ENCODE measurements around the gene AAK1.

AAK1 gene

DNA sequence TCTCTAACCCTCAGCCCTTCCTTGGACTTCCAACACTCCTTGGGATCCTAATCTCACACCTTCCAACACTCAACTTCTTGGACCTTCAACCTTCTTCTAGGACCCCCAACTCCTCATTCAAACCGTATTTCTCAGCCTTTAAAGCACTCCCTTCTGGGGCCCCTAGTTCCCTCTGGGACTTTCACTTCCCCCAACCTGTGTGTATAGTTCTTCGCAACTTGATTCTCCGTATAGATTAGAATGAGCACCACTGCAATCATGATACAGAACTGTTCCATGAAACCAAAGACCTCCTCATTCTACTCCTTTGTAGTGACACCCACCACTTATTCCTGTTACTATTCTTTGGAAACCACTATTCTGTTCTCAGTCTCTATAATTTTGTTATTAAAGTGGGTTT, 144.3 kb downstream of the AAK1 start:
- in situ Hi-C loops (cut with MboI; ENCODE audit: low sequenced_read_pairs), result no loop called here

DNA sequence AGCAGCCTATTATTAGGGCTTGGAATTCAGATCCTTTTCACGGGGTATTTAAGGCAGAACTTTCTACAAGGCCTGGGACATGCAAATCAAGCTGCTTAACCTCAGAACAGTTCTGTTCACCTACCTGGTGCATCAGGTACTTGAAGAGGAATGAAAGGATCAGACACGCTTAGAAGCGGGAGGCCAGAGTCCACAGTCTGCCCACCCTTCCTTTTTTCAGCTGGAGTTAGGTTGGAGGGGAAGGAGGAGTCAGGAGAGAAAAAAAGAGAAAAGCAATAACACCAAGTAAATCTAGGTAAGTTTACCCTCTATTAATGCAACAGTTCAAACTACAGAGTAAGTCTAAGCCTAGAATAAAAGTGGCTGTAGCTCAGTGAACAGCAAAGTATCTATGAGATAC, 147.7 kb downstream of the AAK1 start:
- in situ Hi-C loops (cut with MboI; ENCODE audit: low sequenced_read_pairs), result no loop called here

DNA sequence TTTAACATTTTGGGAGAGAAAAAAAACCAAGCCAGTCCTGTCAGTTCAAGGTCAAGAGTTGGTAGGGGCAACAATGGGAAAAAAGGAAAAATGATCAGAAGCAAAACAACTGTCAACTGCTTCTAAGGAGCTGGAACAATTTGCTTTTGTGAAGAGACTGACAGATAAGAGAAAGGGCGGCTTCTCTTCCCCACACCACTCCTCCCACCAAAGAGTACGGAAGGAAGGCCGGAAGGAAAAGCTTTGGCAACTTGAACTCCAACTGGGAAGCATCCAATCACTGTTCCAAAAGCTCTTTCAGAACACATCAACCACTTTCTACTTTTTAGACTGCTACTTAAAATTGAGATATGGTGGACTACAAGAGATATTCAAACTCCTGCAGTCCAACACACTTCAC, 148.5 kb downstream of the AAK1 start:
- in situ Hi-C loops (cut with MboI; ENCODE audit: low sequenced_read_pairs), result no loop called here

DNA sequence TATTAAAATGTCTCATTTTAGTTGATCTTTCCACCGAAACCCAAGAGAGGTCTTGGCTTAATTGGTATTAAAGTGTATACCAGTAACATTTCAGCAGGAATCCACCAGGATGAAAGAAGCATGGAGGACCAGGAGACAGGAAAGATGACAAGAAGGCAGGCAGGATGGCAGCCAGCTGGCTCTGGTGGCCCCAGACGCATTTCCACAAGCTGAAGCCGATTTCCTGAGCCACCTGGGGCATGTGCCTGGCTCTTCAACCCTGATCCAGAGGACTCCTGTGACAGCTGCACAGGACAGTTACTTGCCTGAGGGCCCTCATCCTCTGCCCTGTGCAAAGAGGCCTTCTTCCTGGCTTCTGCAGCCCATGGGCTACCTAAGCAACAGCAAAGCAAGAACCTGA, 149.4 kb downstream of the AAK1 start:
- in situ Hi-C loops (cut with MboI; ENCODE audit: low sequenced_read_pairs), result no loop called here

DNA sequence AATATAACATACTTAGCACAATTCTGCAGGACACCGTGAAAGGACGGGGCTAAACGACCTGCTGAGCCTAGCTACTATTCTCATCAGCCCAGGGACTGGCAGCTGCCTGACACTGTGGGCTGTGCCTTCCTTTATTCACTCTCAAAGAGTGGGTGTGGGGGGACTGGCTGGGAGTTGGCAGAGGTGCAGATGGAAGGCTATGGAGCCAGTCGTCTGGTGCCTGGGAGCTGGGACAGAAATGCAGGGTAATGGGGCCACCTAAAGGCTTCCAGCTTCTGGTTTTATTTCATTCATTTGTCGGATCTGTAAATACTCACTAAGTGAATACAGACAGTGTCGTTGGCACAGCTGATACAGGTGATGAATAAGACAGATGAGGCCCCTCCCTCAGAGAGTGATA, 150.3 kb downstream of the AAK1 start:
- in situ Hi-C loops (cut with MboI; ENCODE audit: low sequenced_read_pairs), result no loop called here

DNA sequence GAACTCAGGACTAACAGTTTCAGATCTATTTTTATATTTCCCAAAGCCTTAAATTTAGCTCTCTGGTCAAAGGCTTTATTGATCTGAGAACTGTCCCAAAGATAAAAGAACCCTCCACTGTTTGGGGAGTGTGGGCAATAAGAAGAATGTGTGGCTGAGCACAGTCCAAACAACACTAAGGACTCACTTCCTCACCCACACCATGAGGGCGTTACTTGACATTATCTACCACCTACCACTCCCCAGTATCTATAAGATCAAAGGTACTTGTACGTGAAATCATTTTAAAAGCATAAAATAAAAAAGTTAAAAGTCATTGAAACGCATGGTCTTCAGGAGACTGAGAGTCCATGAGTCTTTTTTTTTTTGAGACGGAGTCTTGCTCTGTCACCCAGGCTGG, 151.7 kb downstream of the AAK1 start:
- in situ Hi-C loops (cut with MboI; ENCODE audit: low sequenced_read_pairs), result no loop called here

DNA sequence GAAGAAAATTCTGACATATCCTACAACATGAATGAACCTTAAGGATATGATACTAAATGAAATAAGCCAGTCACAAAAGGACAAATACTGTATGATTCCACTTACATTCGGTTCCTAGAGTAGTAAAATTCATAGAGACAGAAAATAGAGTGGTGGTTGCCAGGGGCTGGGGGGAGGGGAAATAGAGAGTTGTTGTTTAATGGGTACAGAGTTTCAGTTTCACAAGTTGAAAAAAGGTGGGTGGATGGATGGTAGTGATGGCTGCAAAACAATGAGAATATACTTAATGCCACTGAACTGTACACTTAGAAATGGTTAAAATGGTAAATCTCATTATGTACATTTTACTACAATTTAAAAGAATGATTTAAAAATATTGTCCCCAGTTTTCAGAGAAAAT, 153.1 kb downstream of the AAK1 start:
- in situ Hi-C loops (cut with MboI; ENCODE audit: low sequenced_read_pairs), result no loop called here

DNA sequence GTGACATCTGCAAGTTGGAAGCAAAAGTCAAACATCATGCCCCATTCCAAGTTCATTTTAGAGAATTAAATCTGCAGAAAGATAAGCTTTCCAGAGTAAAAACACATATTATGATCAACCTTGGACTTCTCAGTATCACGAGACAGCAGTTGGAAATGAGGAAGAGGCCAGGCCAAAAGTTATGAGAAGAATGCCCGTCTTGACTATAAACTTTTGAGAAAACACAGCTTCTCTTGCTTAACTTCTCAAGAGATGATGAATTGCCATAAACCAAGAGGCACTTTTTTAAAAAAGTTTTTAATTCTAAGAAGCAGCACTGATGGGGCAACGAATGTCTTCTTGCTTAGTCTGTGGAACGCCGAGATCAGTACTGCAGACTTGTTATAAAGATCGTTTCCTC, 153.7 kb downstream of the AAK1 start:
- in situ Hi-C loops (cut with MboI; ENCODE audit: low sequenced_read_pairs), result no loop called here

DNA sequence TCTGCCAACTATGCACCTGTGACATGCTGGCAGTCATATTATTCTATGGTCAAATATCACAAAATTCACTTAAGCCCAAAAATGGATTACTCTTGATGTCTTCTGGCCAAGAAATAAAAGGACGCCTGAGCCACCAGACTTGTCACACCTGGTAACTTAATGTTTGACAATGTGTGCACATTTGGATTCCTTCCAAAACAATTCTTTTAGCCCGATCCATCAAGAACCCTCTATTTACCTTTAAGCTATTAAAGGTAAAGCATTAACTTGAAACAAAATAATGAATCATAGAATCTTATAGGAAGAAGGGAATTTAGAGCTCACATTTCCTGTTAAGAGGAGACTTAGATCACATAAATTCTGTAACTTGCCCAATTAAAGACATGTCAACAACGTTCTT, 159.8 kb downstream of the AAK1 start:
- in situ Hi-C loops (cut with MboI; ENCODE audit: low sequenced_read_pairs), result no loop called here

DNA sequence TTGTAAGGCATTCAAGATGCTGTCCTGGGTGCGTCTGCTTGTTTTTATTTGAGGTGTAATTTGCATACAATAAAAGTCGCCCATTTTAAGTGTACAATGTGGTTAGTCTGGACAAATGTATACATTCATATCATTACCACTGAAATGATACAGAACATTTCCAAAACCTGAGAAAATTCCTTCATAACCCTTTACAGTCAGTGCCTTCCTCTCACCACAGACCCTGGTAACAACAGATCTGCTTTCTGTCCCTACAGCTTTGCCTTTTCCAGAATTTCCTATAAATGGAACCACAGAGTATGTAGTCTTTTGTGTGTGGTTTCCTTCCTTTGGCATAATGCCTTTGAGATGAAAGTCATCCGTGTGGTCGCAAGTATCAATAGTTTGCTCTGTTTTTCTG, 160.5 kb downstream of the AAK1 start:
- in situ Hi-C loops (cut with MboI; ENCODE audit: low sequenced_read_pairs), result no loop called here

DNA sequence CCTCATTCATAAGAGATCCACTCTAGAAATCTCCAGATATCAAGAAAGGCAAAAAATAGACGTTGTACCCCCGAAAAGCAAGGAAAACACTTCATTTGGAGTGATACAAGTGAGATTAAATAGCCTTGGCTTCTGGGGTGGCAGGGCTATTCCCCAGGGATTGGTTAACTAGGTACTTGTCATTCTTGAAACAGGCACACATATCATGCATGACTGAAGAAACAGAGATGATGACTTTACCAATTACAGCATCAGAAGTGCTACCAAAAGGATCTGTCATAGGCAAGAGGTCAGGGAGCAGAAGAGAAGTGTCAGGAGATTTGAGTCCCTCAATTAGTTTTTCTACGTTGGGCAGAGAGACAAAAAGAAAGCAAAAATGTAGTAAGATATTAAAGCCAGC, 161.1 kb downstream of the AAK1 start:
- in situ Hi-C loops (cut with MboI; ENCODE audit: low sequenced_read_pairs), result no loop called here

DNA sequence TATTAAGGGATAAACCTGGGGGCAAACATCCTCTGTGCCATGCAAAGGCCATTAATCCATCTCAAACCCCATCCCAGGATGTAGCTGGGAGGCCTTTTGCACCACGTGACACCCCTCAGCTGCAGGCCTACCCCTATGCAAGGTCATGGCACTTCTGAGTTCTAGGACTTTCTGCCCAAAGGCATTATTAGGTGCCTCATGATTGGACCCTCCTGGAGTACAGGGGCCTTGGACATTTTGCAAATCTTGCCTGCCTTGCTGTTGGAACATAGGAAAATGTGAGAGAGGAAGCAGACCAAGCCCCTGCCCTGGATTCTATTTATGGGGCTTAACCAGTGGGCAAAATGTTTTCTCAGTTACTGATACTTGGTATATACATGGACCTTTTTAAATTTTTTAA, 162.1 kb downstream of the AAK1 start:
- in situ Hi-C loops (cut with MboI; ENCODE audit: low sequenced_read_pairs), result no loop called here

DNA sequence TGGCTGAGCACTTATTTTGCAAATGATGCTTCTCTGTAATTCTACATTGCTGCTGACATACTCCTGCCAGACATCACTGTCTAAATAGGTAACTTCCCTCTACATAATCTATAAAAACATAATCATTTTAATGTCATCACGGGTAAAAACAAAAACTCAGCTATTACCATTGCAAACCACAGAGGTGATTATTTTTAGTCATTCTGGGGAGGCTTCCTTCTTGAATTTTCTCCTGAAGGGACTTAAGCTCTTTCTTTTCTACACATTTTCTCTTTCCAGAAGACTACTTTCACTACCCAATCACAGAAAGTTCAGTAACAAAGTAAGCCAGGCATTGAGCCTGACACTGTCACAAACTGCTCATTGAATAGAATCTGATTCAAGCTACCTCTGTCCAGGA, 165.9 kb downstream of the AAK1 start:
- in situ Hi-C loops (cut with MboI; ENCODE audit: low sequenced_read_pairs), result no loop called here

DNA sequence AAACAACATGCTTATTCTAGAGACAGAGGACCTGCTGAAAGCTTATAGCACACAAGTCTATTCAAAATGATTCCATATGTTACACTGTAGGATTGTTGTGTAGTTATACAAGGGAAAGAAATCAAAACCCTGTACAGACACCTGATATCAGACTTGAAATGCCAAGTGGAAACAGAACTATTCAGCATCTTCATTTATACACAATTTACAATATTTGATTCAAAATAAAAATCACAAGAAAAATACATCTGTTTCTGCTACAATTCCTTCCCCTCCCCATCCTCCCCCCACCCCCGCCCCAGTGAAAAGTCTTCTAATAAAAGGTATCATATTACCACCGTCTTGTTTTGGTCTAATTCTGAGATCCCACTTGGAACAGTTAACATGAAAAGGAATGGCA, 168.9 kb downstream of the AAK1 start:
- in situ Hi-C loops (cut with MboI; ENCODE audit: low sequenced_read_pairs), result no loop called here

DNA sequence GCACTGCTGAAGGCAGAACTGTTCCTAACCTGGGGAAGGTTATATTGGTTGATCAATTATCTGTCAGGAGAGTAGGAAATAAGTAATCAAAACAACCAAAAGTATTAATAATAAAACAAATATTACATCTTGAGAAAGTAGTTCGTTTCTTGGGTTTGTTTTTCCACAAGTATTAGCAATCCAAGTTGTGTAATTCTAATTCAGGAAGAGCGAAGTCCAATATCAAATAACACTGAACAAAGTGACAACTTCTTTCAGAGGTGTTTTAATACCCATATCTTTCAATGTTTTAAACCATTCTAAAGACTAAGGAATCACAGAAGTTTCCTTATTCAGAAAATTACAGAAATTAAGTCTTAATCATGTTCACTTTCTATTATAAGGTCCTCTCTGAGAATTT, 171.7 kb downstream of the AAK1 start:
- in situ Hi-C loops (cut with MboI; ENCODE audit: low sequenced_read_pairs), result no loop called here

DNA sequence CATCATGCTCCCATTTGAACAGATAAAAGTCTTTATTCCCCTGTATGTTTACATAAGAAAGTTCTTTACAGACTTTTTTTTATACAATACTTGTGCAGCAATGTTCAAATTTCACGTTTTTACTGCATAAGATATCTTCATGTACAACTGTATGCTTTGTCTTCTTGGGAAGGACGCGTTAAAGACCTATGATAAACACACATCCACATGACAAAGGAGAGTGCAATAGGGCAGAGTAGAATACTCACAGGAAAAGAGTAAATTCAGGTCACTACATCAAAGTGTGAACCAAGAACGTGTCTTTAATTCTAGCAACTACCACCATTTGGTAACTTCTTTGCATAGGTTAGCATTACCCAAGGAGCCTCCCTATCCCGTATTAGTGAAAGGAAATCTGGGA, 172.6 kb downstream of the AAK1 start:
- in situ Hi-C loops (cut with MboI; ENCODE audit: low sequenced_read_pairs), result no loop called here

DNA sequence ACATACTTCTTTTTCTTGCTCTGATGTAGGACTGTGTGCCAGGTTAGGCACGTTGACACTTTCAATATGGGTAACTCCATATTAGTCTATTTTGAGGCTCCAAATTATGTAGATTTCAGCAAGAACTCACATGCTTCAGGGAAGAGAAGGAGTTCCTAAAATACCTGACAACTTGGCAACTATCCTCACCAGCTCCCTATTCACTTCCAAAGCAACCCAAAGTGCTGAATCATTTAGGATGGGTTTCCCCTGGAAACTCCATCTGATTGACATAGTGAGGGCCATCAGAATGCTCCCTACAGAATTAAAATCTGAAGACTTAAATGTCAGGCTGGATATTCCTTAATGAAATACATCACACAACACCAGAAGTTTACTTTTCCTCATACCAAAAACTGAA, 173.8 kb downstream of the AAK1 start:
- in situ Hi-C loops (cut with MboI; ENCODE audit: low sequenced_read_pairs), result no loop called here

DNA sequence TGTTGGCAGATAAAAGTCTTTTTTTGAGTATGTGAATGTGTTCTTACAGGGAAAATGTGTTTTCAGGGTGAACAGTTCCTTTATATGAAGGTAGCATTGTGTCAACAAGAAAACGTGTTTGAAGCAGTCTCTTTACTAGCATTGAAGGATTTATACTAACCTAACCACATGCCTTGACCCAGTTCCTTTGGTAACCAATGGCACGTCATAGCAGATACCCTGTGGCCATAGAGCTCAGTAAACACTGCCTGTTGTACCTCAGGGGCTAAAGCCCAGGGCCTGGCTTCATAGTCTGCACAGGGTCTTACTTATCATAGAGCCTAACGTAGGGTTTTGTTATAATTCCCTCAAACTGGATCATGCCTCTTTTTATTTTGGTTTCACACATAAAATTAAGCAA, 174.2 kb downstream of the AAK1 start:
- in situ Hi-C loops (cut with MboI; ENCODE audit: low sequenced_read_pairs), result no loop called here

DNA sequence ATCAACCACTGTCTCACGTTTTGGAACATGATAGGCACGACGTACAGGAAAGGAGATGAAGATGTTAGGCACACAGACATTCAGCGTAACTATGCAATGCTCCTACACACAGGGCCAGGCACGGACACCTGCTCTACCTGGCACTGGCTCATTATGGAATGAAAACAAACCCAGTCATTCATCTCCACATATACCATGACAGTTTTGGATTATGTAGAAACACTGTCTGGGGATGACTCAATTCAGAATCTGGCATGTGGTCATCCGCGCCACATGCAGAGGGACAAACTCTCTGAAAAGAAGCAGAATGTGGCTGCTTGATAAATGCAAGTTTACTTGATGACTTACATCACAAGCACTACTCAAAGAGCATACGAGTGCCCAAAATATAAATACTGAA, 176.8 kb downstream of the AAK1 start:
- in situ Hi-C loops (cut with MboI; ENCODE audit: low sequenced_read_pairs), result no loop called here

DNA sequence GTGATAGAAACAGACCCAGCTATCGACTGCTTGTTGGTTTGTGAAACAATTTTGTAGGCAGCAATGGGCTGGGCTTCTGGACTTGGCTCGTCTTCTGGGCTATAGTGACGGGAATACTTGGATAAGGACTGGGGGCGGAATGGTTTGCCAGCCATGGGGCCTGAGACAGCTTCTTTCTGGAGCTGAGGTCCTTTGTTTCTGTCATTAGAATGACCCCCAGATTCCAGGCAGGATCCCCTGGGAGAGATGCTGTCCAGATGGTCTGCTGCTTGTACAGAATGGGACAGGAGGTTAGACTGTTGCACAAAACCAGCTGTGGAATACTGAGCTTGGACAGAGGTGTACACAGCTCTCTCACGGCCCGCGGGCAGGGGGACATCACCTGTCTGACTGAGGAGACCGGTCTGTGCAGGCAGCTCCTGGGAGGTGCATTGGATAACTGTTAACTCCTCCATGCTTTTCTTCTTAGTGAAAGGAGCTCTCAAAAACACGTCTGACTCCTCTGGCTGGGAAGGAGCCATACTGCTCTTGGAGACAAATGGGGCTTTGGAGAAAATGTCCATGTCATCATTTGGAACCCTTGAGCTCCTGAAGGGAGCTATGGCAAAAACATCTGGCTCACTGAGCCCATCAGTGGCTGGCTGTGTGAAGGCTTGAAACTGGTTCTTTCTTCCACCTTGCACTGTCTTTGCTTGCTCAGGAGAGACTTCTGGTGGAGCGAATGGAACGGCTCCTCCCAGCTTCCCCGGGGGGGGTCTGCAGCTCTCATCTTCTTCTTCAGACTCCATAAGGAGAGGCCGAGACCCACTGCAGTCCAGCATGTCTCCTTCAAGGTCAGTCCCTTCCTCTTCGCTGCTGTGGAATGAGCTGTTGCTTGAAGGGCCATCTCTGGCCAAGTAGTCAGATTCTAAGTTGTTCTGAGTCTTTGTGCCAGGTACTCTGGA, 177.8 kb downstream of the AAK1 start:
- in situ Hi-C loops (cut with MboI; ENCODE audit: low sequenced_read_pairs), result no loop called here

DNA sequence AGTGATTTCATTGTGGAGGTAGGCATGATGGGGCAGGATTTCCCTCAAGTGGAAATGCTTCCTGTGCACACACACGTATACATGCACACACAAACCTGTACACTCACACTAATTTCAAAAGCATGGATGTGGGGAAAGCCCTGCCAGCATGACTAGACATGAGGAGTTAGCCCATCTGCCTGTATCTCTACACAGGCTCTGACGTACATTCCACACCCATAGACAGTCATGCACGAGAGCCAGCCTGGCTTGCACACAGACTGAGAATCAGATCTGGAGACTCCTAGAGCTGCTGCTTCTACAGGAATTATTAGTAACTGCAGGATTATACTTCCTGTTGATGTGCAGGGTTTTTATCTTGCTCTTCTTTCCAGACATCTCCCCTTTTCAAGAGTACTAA, 179.0 kb downstream of the AAK1 start:
- in situ Hi-C loops (cut with MboI; ENCODE audit: low sequenced_read_pairs), result no loop called here

DNA sequence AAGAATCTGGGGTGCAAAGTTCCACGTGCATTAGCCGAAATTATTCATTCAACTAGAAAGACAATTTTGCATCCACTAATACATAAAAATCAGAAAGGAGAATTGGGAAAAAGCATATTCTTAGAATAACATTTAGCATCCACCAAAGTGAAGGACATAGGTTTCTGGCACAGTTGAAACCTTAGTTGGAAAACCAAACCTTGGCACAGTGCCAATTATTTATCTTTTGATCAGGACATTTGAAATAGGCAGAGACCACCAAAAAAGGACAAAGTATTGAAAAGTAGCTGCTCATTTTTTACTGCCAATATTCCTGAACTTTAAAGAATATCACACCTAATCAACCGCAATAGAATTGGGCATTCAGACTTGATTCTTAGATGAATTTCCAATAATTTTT, 180.8 kb downstream of the AAK1 start:
- in situ Hi-C loops (cut with MboI; ENCODE audit: low sequenced_read_pairs), result no loop called here

DNA sequence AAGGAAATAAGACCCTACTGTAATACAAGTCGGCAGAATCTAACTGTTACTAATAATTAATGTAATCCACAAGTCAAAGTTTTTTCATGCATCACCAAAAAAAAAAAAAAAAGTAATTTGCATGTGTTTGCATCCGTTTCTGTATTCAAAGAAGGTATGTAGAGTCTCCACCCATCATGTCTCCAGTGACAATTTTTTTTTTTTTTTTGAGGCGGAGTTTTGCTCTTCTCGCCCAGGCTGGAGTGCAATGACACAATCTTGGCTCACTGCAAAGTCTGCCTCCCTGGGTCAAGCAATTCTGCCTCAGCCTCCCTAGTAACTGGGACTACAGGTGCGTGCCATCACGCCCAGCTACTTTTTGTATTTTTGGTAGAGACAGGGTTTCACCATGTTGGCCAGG, 182.1 kb downstream of the AAK1 start:
- in situ Hi-C loops (cut with MboI; ENCODE audit: low sequenced_read_pairs), result no loop called here

Measured in hTERT RPE-1 (cell line).